Omental fat pad (tissue), 4 donors: ENCODE data around the gene CBY2. TPM values are rescaled to one million over a fixed set of nuclear protein-coding genes. Genes with fewer than 3 reads are reported as not detected.

Source experiments
- ATAC-seq: fragments of 150-250 bp; one replicate; pipeline ENCODE4 v1.9.1; 2016; ENCODE audit warnings: mild to moderate bottlenecking, moderate library complexity; ENCODE audit not compliant: low FRiP score
- DNase-seq: peaks from one replicate; pipeline ENCODE4 v3.0.0-alpha.2; 2019; ENCODE audit warnings: low spot score
- CTCF ChIP-seq, 3 donors: fragments of 450-650 bp; IDR thresholded peaks; one replicate each; pipeline ENCODE4 v1.5.1; 2016 to 2017; ENCODE audit warnings: antibody characterized with exemption in 3 of 3, mild to moderate bottlenecking in 3 of 3, moderate library complexity in 2 of 3
- total RNA-seq, 4 donors: library from RNA; depleted of rRNA; stranded (reverse); fragments of >200 nt; gene quantifications; one replicate each; pipeline ENCODE4 v1.1.0, GENCODE V29; 2016

Gene CBY2
- total RNA-seq, 4 donors from 2014 or later = not detected

GRCh38 chr13:45721203-45721731 lies 19.1 kb downstream of the CBY2 start:
- no peak for ATAC-seq
- DNase-seq = no peak
- no peak for TF ChIP-seq CTCF (IDR thresholded peaks at IDR 0.05)

- no peak for ATAC-seq
- no peak for DNase-seq
- no peak for TF ChIP-seq CTCF (IDR thresholded peaks at IDR 0.05)
Measured at GRCh38 chr13:45723798-45724197, 21.7 kb downstream of the CBY2 start.

DNA sequence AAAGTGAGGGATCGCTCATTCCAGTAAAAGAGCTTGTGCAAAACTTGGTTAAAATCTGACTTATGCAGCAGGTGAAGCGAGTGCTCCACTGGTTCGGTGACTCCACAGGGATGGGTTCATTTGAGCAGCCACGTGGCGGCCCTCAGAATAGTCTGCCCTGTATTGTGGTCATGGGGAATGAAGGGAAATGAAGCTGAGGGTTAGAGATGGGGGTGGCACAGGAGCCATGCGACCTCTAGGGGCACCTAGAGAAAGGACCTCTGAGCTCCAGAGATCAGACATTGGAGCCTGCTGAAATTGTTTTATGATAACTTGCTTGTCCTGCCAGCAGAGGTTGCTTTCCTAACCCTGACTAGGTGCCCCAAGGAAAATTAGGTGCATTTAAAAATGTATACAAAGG lies 26.6 kb downstream of the CBY2 start:
- ATAC-seq = no peak
- no peak for TF ChIP-seq CTCF (IDR thresholded peaks at IDR 0.05)
- no peak for DNase-seq

DNA sequence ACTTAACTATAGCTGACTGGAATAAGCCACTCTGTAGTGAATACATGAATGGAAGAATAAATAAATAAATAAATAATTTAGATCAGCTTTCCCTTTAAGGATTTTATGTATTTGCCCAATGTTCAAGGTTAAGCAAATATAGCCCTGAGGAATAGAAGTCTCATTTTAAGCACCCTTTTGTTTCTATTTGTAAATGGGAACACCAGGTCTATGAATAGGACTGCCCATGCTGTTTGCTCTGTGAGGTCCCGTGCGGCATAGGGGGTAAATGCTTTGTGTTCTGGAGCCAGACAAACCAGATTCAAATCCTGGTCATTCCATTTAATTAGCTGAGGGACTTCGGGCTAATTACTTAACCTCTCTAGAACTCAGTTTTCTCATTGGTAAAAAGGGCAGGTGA lies 29.3 kb downstream of the CBY2 start:
- ATAC-seq (no peak), DNase-seq (no peak)
- no peak for TF ChIP-seq CTCF (IDR thresholded peaks at IDR 0.05)

GRCh38 chr13:45732916-45733315 lies 30.8 kb downstream of the CBY2 start:
- TF ChIP-seq CTCF (IDR thresholded peaks at IDR 0.05) = no peak
- DNase-seq = no peak
- ATAC-seq = no peak

DNA sequence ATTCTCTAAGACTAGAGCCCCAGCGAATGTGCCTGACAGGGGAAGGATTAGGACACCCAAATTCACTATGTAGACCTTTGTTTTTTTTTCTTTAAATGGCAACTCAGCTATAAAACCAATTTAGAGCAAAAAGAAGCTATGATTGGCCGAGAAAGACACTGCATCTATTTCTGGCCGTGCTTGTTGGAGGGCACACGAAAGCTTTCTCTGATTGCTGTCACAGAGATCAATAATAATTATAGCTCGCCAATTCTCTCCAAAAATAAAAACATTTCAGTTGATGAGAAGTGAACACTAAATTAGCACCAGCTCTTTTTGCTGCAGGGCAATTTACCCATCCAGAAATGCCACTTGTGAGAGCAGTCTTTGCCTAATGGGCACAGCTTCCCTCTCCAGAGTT lies 31.2 kb downstream of the CBY2 start:
- DNase-seq (no peak), ATAC-seq (no peak)
- no peak for TF ChIP-seq CTCF (IDR thresholded peaks at IDR 0.05)

DNA sequence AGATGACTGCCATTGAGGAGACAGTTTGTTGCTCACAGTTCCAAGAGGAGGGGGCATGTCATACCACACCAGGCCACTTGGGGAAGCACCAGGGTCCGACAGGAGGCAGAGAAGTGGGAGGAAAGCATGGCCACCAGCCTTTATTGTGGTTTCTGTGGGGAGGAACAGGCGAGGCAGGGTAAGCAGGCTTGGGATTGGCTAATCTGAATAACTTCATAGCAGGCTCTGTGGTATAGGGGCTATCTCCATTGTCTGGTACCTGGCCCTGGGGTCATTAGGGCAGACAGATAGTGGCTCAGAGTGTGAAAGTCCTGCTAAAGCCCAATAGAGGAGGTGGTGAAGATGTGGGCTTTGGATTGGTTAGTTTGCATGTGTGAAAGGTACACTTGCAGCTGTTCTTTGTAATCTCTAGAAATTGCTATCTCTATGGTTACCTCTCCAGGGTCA lies 35.5 kb downstream of the CBY2 start:
- ATAC-seq (no peak), DNase-seq (no peak)
- no peak for TF ChIP-seq CTCF (IDR thresholded peaks at IDR 0.05)
